HG03457 (cell line): ENCODE measurements around the gene PROK1.
"Not testable (repeated sequence)": the region's sequence is repeated elsewhere in the genome, so short reads cannot be mapped to it uniquely, and the experiment has no call there.

ENCODE experiments used
- ATAC-seq: cut with Tn5 transposase; IDR thresholded peaks from one replicate; pipeline ENCODE4 v1.9.1; 2021; ENCODE audit warnings: moderate number of reproducible peaks; ENCODE audit not compliant: unreplicated experiment

PROK1 gene

GRCh38 chr1:110433213-110433612, 17.7 kb upstream of the PROK1 start:
- no peak for ATAC-seq

GRCh38 chr1:110433803-110434202, 17.1 kb upstream of the PROK1 start:
- ATAC-seq: no peak

GRCh38 chr1:110434946-110435345, 16.0 kb upstream of the PROK1 start:
- no peak for ATAC-seq

GRCh38 chr1:110436635-110437034, 14.3 kb upstream of the PROK1 start:
- ATAC-seq: no peak

- not testable (repeated sequence) for ATAC-seq
Observed at GRCh38 chr1:110437645-110438299, 13.2 kb upstream of the PROK1 start.

- ATAC-seq: no peak
Observed at GRCh38 chr1:110438893-110439292, 12.1 kb upstream of the PROK1 start.

GRCh38 chr1:110439873-110440272, 11.1 kb upstream of the PROK1 start:
- ATAC-seq: not testable (repeated sequence)

GRCh38 chr1:110440877-110441276, 10.1 kb upstream of the PROK1 start:
- ATAC-seq: no peak

- no peak for ATAC-seq
Observed at GRCh38 chr1:110441888-110442287, 9.1 kb upstream of the PROK1 start.

GRCh38 chr1:110443451-110443850, 7.5 kb upstream of the PROK1 start:
- no peak for ATAC-seq

- no peak for ATAC-seq
Observed at GRCh38 chr1:110444561-110444960, 6.4 kb upstream of the PROK1 start.

- no peak for ATAC-seq
Observed at GRCh38 chr1:110449661-110450651, 993 bp upstream of the PROK1 start.

- no peak for ATAC-seq
Observed at GRCh38 chr1:110452330-110452729, 1.4 kb downstream of the PROK1 start.

GRCh38 chr1:110453829-110454228, 2.9 kb downstream of the PROK1 start:
- no peak for ATAC-seq

GRCh38 chr1:110454328-110454727, 3.4 kb downstream of the PROK1 start:
- ATAC-seq: no peak

- no peak for ATAC-seq
Observed at GRCh38 chr1:110455151-110455550, 4.2 kb downstream of the PROK1 start.

- no peak for ATAC-seq
Observed at GRCh38 chr1:110457206-110457605, 6.3 kb downstream of the PROK1 start.

- no peak for ATAC-seq
Observed at GRCh38 chr1:110460253-110461220, 9.6 kb downstream of the PROK1 start.

GRCh38 chr1:110462093-110462492, 11.1 kb downstream of the PROK1 start:
- ATAC-seq: no peak

- no peak for ATAC-seq
Observed at GRCh38 chr1:110462964-110463363, 12.0 kb downstream of the PROK1 start.

GRCh38 chr1:110463725-110464124, 12.8 kb downstream of the PROK1 start:
- ATAC-seq: no peak
